Stimulated activated CD4-positive, alpha-beta T cell treated with anti-CD3 and anti-CD28 coated beads, Interleukin-15, amount 100 ng/mL, for 24 hours (primary cell): ENCODE measurements around the gene ZNF282.
A peak's percentile ranks its signal among the peaks of the same experiment; 100 is the strongest.
"Not testable (repeated sequence)": the region's sequence is repeated elsewhere in the genome, so short reads cannot be mapped to it uniquely, and the experiment has no call there.

Source experiments
- DNase-seq: peaks from one replicate; pipeline ENCODE4 v3.0.0-alpha.2; 2020

ZNF282 gene

GRCh38 chr7:149261316-149261828 lies 66.0 kb downstream of the ZNF282 start:
- peak; percentile 46 for DNase-seq

DNA sequence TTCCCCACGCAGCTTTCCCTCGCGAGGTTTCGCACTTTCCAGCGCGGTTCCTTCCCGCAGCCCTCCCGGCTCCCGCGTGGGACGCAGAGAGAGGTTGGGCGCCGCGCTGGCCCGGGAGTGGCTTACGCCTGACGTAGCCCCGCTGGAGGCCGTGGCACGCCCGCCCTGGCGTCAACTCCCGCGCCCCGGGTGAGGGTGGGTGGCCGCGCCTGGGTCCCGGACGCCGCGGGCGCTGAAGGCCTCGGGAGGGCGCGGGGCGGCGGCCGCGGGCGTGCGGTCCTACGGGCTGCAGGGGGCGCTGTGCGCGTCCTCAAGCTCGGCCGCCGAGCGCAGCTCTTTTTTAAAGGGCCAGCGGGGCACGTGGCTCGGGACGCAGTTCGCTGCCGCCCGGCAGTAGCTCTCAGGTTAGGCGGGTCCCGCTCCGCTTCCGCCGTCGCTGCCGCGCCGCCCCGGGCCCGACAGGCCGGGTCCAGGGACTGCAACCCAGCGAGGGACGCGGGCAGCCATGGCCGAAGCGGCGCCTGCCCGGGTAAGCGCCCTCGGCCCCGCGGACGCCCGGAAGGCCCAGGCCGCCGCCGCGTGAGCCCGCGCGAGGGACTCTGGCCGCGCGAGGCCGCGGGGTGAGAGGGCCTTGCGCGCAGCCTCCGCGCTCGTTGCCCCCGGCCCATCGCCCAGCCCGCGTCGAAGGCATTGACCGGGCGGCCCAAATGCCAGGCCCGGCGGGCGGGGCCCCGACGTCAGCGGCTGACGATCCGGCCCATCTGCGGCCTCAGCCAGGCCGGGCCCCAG lies 66.7 kb downstream of the ZNF282 start, which contains the start of gene ZNF783:
ZNF783 (plus strand) TSS at position 368 of the 789 bp plus-strand sequence; CDS start at position 506, 138 bp downstream.
- peak; percentile 88 for DNase-seq

DNA sequence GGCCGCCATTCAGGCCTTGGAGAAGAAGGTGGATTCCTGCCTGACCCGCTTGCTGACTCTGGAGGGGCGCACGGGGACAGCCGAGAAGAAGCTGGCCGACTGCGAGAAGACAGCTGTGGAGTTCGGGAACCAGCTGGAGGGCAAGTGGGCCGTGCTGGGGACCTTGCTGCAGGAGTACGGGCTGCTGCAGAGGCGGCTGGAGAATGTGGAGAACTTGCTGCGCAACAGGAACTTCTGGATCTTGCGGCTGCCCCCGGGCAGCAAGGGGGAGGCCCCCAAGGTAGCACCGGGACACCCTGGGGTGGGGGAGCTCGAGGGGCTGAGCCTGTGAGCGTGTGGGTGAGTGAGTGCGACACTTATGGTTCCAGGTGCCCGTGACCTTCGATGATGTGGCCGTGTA lies 71.1 kb downstream of the ZNF282 start:
- DNase-seq: no peak

GRCh38 chr7:149267733-149268132 lies 72.4 kb downstream of the ZNF282 start:
- no peak for DNase-seq

DNA sequence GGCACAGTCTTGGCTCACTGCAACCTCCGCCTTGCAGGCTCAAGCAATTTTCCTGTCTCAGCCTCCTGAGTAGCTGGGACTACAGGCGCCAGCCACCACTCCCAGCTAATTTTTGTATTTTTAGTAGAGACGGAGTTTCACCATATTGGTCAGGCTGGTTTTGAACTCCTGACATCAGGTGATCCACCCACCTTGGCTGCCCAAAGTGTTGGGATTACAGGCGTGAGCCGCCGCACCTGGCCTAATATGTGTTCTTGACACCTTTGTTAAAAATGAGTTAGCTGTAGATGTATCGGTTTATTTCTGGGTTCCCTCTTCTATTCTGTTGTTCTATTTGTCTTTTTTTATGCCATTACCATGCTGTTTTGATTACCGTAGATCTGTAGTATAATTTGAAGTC lies 79.1 kb downstream of the ZNF282 start:
- DNase-seq: not testable (repeated sequence)
